ENCODE data around the gene SPATA21.

GRCh38 chr1:16430606-16431005, 6.6 kb downstream of the SPATA21 start:
- no peak for TF ChIP-seq CTCF (IDR thresholded peaks at IDR 0.05; ENCODE audit: borderline replicate concordance, extremely low read depth, low read length, poor library complexity, severe bottlenecking)
- TF ChIP-seq EZH2 (IDR thresholded peaks at IDR 0.05; ENCODE audit: borderline replicate concordance, low read depth, low read length, severe bottlenecking), result no peak

Measured in DND-41 (cell line).